Endothelial cell of hepatic sinusoid (primary cell): ENCODE data around the gene WDR55.
"Not testable (repeated sequence)": the region's sequence is repeated elsewhere in the genome, so short reads cannot be mapped to it uniquely, and the experiment has no call there.

Source experiments
- in situ Hi-C: cut with HindIII; loops from 2 replicates; pipeline ENCODE4 v1.10.0; 2017; ENCODE audit warnings: low sequenced_read_pairs

The WDR55 gene

DNA sequence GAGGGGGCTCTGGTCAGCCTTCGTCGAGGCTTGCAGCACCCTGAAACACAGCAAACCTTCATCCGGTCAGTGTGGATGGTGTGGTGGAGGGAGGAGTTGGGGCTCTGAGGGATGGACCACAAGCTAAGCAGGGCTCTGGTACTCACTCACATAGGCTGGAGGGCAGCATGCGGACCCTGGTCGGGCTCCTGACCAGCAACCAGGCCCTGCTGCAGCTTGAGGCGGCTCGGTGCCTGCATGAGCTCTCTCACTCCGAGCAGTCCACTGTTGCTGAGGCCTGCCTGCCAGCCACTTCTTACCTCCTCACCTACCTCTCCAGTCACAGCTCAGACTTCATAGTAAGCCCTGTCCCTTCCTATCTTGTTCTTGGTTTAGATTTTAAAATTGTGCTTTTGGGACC lies 23.0 kb upstream of the WDR55 start:
- in situ Hi-C loops = loop anchor here (10.0 kb wide), 1 partner anchor 277 kb away; the partner anchor contains the start of gene SLC4A9

DNA sequence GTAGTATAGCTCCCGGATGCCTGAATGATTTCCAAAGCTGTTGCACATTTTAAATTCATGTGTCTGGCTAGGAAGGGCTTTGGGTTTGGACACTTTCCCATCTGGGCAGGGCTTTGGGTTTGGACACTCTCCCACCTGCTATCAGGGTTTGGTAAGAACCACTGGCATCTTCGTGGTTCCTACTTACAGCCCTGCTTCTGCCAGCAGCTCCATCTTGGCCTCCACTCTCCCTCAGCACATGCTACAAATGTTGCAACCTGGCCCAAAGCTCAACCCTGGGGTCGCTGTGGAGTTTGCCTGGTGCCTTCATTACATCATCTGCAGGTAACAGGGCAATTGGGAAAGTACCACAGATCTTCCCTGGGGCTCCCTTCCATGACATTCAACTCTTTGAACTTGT lies 22.0 kb upstream of the WDR55 start:
- in situ Hi-C loops = loop anchor here (10.0 kb wide), 1 partner anchor 278 kb away; the partner anchor contains the start of gene SLC4A9

- in situ Hi-C loops = loop anchor here (10.0 kb wide), 1 partner anchor 282 kb away; the partner anchor contains the start of gene SLC4A9
Observed at GRCh38 chr5:140647042-140647419, 17.7 kb upstream of the WDR55 start.

GRCh38 chr5:140658870-140659269 lies 5.8 kb upstream of the WDR55 start:
- in situ Hi-C loops = loop anchor here (5.0 kb wide), 1 partner anchor 92 kb away; no protein-coding TSS in a partner anchor

DNA sequence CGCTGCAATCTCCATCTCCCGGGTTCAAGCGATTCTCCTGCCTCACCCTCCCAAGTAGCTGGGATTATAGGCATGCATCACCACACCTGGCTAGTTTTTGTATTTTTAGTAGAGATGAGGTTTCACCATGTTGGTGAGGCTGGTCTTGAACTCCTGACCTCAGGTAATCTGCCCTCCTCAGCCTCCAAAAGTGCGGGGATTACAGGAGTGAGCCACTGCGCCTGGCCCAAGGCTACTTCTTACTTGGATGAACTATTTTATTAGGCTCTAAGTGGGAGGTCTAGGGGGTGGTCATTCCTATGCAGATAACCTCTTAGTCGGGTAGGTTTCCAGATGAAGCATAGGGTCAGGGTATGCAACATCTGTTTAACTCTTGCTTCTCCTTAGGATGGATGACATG lies 4.3 kb upstream of the WDR55 start:
- in situ Hi-C loops = loop anchor here (5.0 kb wide), 1 partner anchor 37 kb away; no protein-coding TSS in a partner anchor

GRCh38 chr5:140664030-140664358 lies 710 bp upstream of the WDR55 start:
- in situ Hi-C loops = loop anchor here (5.0 kb wide), 1 partner anchor 33 kb away; no protein-coding TSS in a partner anchor

- in situ Hi-C loops = not testable (repeated sequence)
Observed at GRCh38 chr5:140671035-140671434, 6.3 kb downstream of the WDR55 start.

DNA sequence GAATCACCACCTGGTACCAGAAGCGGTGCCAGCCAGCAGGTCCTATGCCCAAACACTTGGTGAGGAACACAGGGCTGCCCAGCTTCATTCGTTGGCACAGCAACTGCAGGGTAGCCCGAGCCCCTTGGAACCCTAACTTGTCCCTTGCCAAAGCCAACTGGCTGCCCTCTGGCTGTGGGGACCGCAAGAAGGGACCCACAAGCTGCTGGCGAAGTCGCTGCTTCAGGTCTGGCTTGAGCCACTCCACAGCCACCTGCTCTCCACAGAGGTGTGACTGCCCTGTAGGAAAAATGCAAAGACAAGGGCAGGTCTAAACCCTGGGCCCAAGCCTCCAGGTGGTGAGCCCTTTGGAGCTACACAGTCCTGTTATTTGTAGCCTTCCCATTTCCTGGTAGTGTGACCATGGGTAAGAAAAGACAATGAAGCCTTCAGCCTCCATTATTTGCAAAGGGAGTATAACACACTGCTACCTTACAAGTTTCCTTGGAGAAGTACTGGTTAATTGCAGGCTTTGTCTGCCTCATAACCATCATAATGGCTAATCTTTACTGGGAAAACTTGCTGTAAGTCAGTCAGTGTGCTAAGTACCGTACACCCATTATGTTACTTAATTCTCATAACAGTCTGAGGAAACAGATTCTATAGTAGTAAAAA lies 6.9 kb downstream of the WDR55 start:
- in situ Hi-C loops = no loop called here

DNA sequence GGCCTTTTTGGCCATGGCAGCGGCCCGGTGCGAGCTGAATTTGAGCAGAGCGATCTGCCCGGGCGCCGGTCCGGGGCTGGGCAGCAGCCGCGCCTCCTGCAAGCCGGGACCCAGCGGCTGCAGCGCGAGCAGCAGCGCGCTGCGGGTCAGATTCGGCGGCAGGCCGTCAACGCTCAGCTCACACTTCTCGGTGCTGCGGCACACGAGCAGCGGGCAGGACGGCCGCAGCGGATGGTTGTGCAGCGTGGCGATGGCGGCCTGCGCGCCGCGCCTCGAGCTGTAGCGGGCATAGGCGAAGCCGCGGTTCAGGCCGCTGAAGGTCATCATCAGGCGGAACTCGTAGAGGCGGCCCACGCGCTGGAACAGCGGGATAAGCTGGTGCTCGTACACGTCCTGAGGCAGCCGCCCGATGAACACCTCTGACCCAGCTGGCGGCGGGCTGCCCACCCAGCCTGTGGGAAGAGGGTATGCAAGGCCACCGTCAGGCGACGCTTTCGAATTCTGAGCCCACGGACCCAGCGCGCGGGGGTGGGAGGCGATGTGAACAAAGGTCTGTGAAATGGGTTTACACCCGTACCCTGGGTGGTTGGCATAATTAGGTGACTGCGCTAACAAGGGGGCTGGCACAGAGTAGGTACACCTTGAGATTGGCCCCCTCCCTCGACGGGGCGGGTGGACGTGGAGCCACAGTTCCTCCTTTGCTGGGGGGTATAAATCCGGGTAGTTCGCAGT lies 7.9 kb downstream of the WDR55 start:
- in situ Hi-C loops = no loop called here

DNA sequence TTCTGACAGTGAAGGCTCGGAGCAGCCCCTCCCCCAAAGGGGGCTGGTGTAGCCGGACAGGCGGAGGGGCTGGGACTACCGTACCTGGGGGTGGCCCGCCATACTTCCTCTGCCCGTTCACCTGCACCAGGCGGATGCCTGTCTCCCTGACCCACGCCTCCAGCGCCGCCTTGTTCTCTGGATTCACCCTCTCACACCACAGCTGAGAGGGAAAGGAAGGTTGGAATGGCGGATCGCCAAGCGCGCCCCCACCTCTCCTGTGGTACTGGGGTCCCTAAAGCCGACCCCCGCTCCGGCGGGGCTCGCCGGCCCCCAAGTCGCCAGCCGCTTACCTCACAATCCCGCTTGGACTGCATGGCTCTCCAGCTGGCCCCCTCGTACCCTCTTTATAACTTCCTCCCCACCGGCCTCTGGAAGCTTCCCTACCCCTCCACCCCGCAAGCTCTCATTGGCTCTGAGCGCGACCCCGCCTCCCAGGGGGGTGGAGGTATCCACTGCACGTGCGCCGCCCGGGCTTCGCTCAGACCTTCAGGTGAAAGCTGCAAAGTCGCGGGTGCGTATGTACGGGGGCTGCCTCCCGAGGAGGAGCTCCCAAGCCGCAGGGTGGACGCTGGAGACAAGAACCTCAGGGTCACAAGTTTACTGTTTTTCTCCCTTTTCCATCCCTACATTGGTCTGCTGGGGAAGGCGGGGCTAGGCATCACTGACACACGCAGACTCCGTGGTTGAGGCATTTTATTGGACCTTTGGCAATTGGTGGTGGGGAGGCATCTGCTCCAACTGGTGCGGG lies 8.7 kb downstream of the WDR55 start, which contains the start of gene DND1:
TSS of gene DND1 (minus strand) at position 390 of the 790 bp plus-strand sequence. CDS start at position 356, 34 bp downstream.
- in situ Hi-C loops = no loop called here

DNA sequence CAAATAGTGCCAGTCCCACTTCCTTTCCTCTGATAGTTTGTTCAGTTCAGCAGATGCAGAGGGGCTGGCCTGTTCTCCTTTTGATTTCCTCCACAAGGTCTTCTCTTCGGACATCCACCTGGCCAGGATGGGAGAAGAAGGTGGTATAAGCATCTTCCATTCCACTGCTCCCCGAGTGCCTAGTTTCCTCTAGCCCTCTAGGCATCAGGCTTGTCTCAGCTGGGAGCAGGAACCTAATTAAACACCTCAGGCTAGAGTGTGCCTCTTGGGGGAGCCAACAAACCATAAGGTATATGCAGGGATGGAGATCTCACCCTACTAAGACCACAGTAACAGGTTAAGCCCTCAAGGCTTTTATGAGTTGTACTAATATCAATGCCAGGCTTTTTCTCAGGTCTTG lies 9.5 kb downstream of the WDR55 start:
- in situ Hi-C loops = no loop called here

DNA sequence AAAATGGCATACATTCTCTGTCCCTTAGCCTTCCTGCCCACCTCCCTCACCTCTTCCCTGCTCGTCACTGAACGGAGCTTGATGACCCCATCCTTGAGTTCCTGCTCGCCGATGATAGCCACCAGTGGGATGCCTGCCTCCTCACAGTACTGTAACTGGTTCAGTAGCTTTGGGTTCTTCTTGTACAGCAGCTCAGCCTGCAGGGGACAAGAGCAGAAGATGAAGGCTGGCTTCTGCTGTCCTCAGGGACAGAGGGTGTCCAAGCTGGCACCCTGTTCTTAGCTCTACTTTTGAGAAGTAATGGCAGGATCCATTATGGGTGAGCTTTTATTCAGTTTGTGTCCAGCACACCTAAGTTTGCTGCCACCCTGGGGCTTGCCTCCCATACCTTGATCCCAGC lies 9.9 kb downstream of the WDR55 start:
- in situ Hi-C loops = loop anchor here (5.0 kb wide), 1 partner anchor 47 kb away; no protein-coding TSS in a partner anchor

- in situ Hi-C loops = loop anchor here (5.0 kb wide), 1 partner anchor 51 kb away; no protein-coding TSS in a partner anchor
Observed at GRCh38 chr5:140677947-140678346, 13.2 kb downstream of the WDR55 start.

GRCh38 chr5:140678993-140679392 lies 14.3 kb downstream of the WDR55 start:
- in situ Hi-C loops = loop anchor here (5.0 kb wide), 1 partner anchor 52 kb away; no protein-coding TSS in a partner anchor

DNA sequence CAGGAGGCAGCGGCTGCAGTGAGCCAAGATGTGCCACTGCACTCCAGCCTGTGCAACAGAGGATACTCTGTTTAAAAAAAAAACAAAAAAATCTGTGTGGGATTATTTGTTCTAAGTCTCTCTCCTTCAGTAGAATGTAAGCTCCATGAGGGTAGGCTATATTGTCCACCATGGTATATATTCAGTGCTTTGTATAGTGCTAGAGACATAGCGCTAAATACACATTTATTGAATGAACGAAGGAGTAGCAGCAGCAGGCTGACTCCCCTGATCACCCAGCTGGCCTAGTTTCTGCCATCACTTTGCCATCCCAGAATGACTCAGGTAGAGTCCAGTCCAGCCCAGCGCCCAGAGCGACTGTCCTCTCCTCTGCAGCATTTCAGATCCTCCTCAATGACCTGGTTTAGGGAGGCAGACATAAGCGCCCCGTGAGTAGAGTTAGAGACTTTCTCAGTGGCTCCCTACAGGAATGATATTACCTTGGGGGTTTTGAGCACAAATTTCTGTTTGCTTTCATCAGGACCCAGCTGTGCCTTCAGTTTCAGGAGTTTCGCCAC lies 25.8 kb downstream of the WDR55 start:
- in situ Hi-C loops = no loop called here

GRCh38 chr5:140690941-140691924 lies 26.5 kb downstream of the WDR55 start, which contains the start of the genes HARS1 and HARS2:
HARS1 (minus strand) TSS chr5:140691370; CDS start chr5:140691304, 66 bp downstream.
HARS2 (plus strand) TSS chr5:140691455; CDS start chr5:140691649, 194 bp downstream.
- in situ Hi-C loops = no loop called here

DNA sequence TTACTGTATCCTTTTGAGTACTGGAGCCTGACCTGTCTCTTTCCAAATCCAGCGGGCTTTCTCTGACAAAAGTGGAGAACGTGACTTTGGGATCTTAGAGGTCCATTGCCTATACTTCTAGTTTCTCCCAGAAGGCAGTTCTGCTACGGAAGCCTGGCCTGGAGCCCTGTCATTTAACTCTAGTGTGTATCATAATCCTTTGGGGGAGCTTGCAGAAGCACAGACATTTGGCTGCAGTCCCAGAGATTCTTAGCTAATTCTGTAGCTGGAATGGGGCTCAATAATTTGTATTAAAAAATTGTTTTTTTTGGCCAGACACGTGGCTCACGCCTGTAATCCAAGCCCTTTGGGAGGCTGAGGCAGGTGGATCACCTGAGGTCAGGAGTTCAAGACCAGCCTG lies 29.6 kb downstream of the WDR55 start:
- in situ Hi-C loops = no loop called here

GRCh38 chr5:140696891-140697492 lies 32.3 kb downstream of the WDR55 start:
- in situ Hi-C loops = loop anchor here (5.0 kb wide), 1 partner anchor 35 kb away; the partner anchor contains the start of gene WDR55
